Osteocyte (in vitro differentiated cells): Measurements from ENCODE around the gene SCRT2. TPM values are rescaled to one million over a fixed set of nuclear protein-coding genes. Genes with fewer than 3 reads are reported as not detected.

Experiments
- DNase-seq: peaks from one replicate; pipeline ENCODE4 v3.0.0; 2021; ENCODE audit warnings: mixed read lengths; ENCODE audit not compliant: unreplicated experiment; ENCODE audit errors: extremely low spot score
- H3K27ac Mint-ChIP-seq: one replicate; pipeline ENCODE4 v1.8.0; 2021; ENCODE audit warnings: mild to moderate bottlenecking, mixed read lengths; ENCODE audit not compliant: unreplicated experiment
- H3K27me3 Mint-ChIP-seq: one replicate; pipeline ENCODE4 v1.8.0; 2021; ENCODE audit warnings: mixed read lengths; ENCODE audit not compliant: unreplicated experiment
- H3K36me3 Mint-ChIP-seq: one replicate; pipeline ENCODE4 v1.8.0; 2021; ENCODE audit warnings: mixed read lengths; ENCODE audit not compliant: unreplicated experiment
- H3K4me1 Mint-ChIP-seq: one replicate; pipeline ENCODE4 v1.8.0; 2021; ENCODE audit warnings: mixed read lengths; ENCODE audit not compliant: unreplicated experiment
- H3K4me3 Mint-ChIP-seq: one replicate; pipeline ENCODE4 v1.8.0; 2021; ENCODE audit warnings: mild to moderate bottlenecking, moderate library complexity, mixed read lengths; ENCODE audit not compliant: unreplicated experiment
- H3K9me3 Mint-ChIP-seq: one replicate; pipeline ENCODE4 v1.8.0; 2021; ENCODE audit warnings: mixed read lengths; ENCODE audit not compliant: unreplicated experiment
- total RNA-seq: library from RNA; stranded (reverse); gene quantifications from 2 replicates; pipeline ENCODE4 v1.2.1, GENCODE V29; 2021
- TF ChIP-seq, protein P1 (sequence below): fragments of 200-600 bp; sonication (generic); IDR thresholded peaks from 2 replicates; pipeline ENCODE4 v1.5.0; 2021; ENCODE audit warnings: antibody characterized with exemption, mild to moderate bottlenecking, moderate library complexity

The SCRT2 gene
- total RNA-seq, 1 donor from 2014 or later = not detected

- TF ChIP-seq, protein P1, sequence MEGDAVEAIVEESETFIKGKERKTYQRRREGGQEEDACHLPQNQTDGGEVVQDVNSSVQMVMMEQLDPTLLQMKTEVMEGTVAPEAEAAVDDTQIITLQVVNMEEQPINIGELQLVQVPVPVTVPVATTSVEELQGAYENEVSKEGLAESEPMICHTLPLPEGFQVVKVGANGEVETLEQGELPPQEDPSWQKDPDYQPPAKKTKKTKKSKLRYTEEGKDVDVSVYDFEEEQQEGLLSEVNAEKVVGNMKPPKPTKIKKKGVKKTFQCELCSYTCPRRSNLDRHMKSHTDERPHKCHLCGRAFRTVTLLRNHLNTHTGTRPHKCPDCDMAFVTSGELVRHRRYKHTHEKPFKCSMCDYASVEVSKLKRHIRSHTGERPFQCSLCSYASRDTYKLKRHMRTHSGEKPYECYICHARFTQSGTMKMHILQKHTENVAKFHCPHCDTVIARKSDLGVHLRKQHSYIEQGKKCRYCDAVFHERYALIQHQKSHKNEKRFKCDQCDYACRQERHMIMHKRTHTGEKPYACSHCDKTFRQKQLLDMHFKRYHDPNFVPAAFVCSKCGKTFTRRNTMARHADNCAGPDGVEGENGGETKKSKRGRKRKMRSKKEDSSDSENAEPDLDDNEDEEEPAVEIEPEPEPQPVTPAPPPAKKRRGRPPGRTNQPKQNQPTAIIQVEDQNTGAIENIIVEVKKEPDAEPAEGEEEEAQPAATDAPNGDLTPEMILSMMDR = no peak
- H3K36me3 Mint-ChIP-seq = no peaks in the 10 kb centered on the region
Observed at GRCh38 chr20:611843-612185, 63.8 kb downstream of the SCRT2 start.

More at GRCh38 chr20:611843-612185, 63.8 kb downstream of the SCRT2 start:
- Mint-ChIP-seq H3K9me3 (no peaks in the 10 kb centered on the region), H3K27ac (no peak overlapping the region), H3K4me3 (peak overlapping the region; percentile 32), H3K27me3 (peaks cover 57% of the 10 kb centered on the region), H3K4me1 (peaks cover 6% of the 10 kb centered on the region)
- no peak for DNase-seq

Other genes starting within 250 kb of the SCRT2 start
- gene TBC1D20, start 213.3 kb downstream of the SCRT2 start, total RNA-seq = 52.8 and 54.1 TPM in 2 replicates
- gene CSNK2A1, start 132.0 kb downstream of the SCRT2 start, total RNA-seq = 129 TPM in 2 replicates
- gene TCF15, start 65.5 kb downstream of the SCRT2 start, total RNA-seq = not detected in 2 replicates
- gene SRXN1, start 22.6 kb downstream of the SCRT2 start, total RNA-seq = 12.7 and 14.3 TPM in 2 replicates
- gene SLC52A3, start 92.7 kb upstream of the SCRT2 start, total RNA-seq = not detected in 2 replicates
- 2.6 and 2.7 TPM in 2 replicates for gene FAM110A, start 157.9 kb upstream of the SCRT2 start, total RNA-seq
- not detected in 2 replicates for gene ANGPT4, start 240.5 kb upstream of the SCRT2 start, total RNA-seq